CD4-positive, alpha-beta memory T cell (primary cell): ENCODE results near the gene NAA25. TPM values are rescaled to one million over a fixed set of nuclear protein-coding genes. Genes with fewer than 3 reads are reported as not detected.

Experiments
- CTCF ChIA-PET: fragments of 350-600 bp; sonication (Branson Sonifier 250); formaldehyde crosslinking; loops from one replicate; lab custom pipeline; 2021; ENCODE audit warnings: inconsistent platforms; ENCODE audit not compliant: partially characterized antibody; lab: Charles Lee
- POLR2A ChIA-PET: fragments of 350-600 bp; sonication (Branson Sonifier 250); formaldehyde crosslinking; loops from one replicate; lab custom pipeline; 2021; ENCODE audit not compliant: partially characterized antibody; lab: Charles Lee
- DNase-seq, 5 donors: peaks; one replicate each; pipeline versions ENCODE4 v3.0.0 to v3.0.0-alpha.2; 2020 to 2022; ENCODE audit warnings: mixed read lengths in 1 of 5
- H3K27ac ChIP-seq: one replicate; pipeline ENCODE4 v1.7.0; 2013; ENCODE audit warnings: low read depth, low read length
- H3K27me3 ChIP-seq: 2 replicates; pipeline ENCODE4 v1.7.0; 2013; ENCODE audit warnings: mild to moderate bottlenecking, low read length, moderate library complexity; ENCODE audit not compliant: insufficient read depth
- H3K36me3 ChIP-seq: 2 replicates; pipeline ENCODE4 v1.7.0; 2013; ENCODE audit warnings: mild to moderate bottlenecking, low read length, moderate library complexity; ENCODE audit not compliant: insufficient read depth
- H3K4me1 ChIP-seq: 2 replicates; pipeline ENCODE4 v1.7.0; 2013; ENCODE audit warnings: mild to moderate bottlenecking, low read length, moderate library complexity; ENCODE audit not compliant: insufficient read depth
- H3K4me3 ChIP-seq, 2 donors: one replicate each; pipeline ENCODE4 v1.7.0; 2013; ENCODE audit warnings: low read length in 2 of 2, mild to moderate bottlenecking in 1 of 2
- H3K9me3 ChIP-seq, 2 donors: one replicate each; pipeline ENCODE4 v1.7.0; 2013; ENCODE audit warnings: low read length in 2 of 2, control low read depth in 1 of 2; ENCODE audit not compliant: control insufficient read depth in 1 of 2
- H3K27ac Mint-ChIP-seq, 7 donors: one replicate each; pipeline ENCODE4 v1.8.0; 2020 to 2021; ENCODE audit warnings: mixed read lengths in 7 of 7, mild to moderate bottlenecking in 6 of 7, inconsistent platforms in 3 of 7, moderate library complexity in 3 of 7
- H3K27me3 Mint-ChIP-seq, 2 donors: one replicate each; pipeline ENCODE4 v1.8.0; 2020 to 2021; ENCODE audit warnings: mixed read lengths in 2 of 2
- H3K36me3 Mint-ChIP-seq, 2 donors: one replicate each; pipeline ENCODE4 v1.8.0; 2020 to 2021; ENCODE audit warnings: mixed read lengths in 2 of 2, inconsistent platforms in 1 of 2, mild to moderate bottlenecking in 1 of 2
- H3K4me1 Mint-ChIP-seq, 4 donors: one replicate each; pipeline ENCODE4 v1.8.0; 2020 to 2021; ENCODE audit warnings: mixed read lengths in 4 of 4, mild to moderate bottlenecking in 1 of 4
- H3K4me3 Mint-ChIP-seq, 8 donors: one replicate each; pipeline ENCODE4 v1.8.0; 2020 to 2021; ENCODE audit warnings: mixed read lengths in 8 of 8, mild to moderate bottlenecking in 7 of 8, moderate library complexity in 6 of 8, inconsistent platforms in 3 of 8
- H3K9me3 Mint-ChIP-seq, 8 donors: one replicate each; pipeline ENCODE4 v1.8.0; 2020 to 2021; ENCODE audit warnings: mixed read lengths in 8 of 8, mild to moderate bottlenecking in 5 of 8, inconsistent platforms in 3 of 8, moderate library complexity in 1 of 8
- intact Hi-C: fragments of 100-400 bp; cut with micrococcal nuclease; formaldehyde crosslinking; loops from one replicate; pipeline ENCODE4 v1.15.1; 2023
- polyA plus RNA-seq, 2 donors: library from polyadenylated mRNA; unstranded; fragments of 300-500 nt; fragmentation: Illumina TruSeq; gene quantifications; one replicate each; pipeline ENCODE4 v1.2.3, GENCODE V29; 2021
- total RNA-seq, 2 experiments: library from RNA; stranded (reverse); gene quantifications; one replicate each; pipeline ENCODE4 v1.2.3, GENCODE V29; 2021

Gene NAA25
- total and polyA plus RNA-seq, 4 experiments from 2014 or later = 8.5 to 35.3 (median 21.9) TPM

GRCh38 chr12:112097641-112098040 is 10.9 kb downstream of the NAA25 start:
- POLR2A ChIA-PET = interaction anchor here (1.4 to 2.0 kb wide), 2 partner anchors 11 to 28 kb away, joined by 6 to 9 read pairs; partner anchors contain the start of genes NAA25 and TRAFD1
- peaks cover 6% of the 10 kb centered on the region for H3K36me3 ChIP-seq
- H3K27me3 ChIP-seq = no peaks in the 10 kb centered on the region
- Mint-ChIP-seq H3K4me3 (no peak overlapping the region), H3K27ac (peak overlapping the region in 1 of 7 donors; percentile 51), H3K36me3 (peaks cover 26 to 45% of the 10 kb centered on the region in 2 donors), H3K4me1 (peaks cover 27 to 47% (median 32%) of the 10 kb centered on the region in 4 donors), H3K9me3 (no peaks in the 10 kb centered on the region), H3K27me3 (no peaks in the 10 kb centered on the region)
- no peak for DNase-seq
- peaks cover 14% of the 10 kb centered on the region for H3K4me1 ChIP-seq
- intact Hi-C loops = loop anchor here (5.0 kb wide), 1 partner anchor 35 kb away; no protein-coding TSS in a partner anchor
- no peak overlapping the region for H3K4me3 ChIP-seq
- CTCF ChIA-PET = interaction anchor here (0.7 to 1.6 kb wide), 4 partner anchors 8 to 194 kb away, joined by 3 read pairs; no protein-coding TSS in a partner anchor
- no peak overlapping the region for H3K27ac ChIP-seq
- H3K9me3 ChIP-seq = no peaks in the 10 kb centered on the region

- no peaks in the 10 kb centered on the region for H3K9me3 Mint-ChIP-seq
- no peaks in the 10 kb centered on the region for H3K27me3 Mint-ChIP-seq
- no peak overlapping the region for H3K27ac ChIP-seq
- H3K36me3 Mint-ChIP-seq = peaks cover 28 to 50% of the 10 kb centered on the region in 2 donors
- H3K27me3 ChIP-seq = no peaks in the 10 kb centered on the region
- H3K9me3 ChIP-seq = no peaks in the 10 kb centered on the region
- H3K4me1 Mint-ChIP-seq = peaks cover 27 to 41% (median 30%) of the 10 kb centered on the region in 4 donors
- no peak overlapping the region for H3K4me3 Mint-ChIP-seq
- peaks cover 7% of the 10 kb centered on the region for H3K36me3 ChIP-seq
- peak overlapping the region in 5 of 7 donors; percentile 36 to 77 (median 71) for H3K27ac Mint-ChIP-seq
- H3K4me3 ChIP-seq = no peak overlapping the region
- intact Hi-C loops = loop anchor here (5.0 kb wide), 1 partner anchor 36 kb away; no protein-coding TSS in a partner anchor
- ChIA-PET POLR2A (interaction anchor here (1.4 kb wide), 1 partner anchor 11 kb away, joined by 3 read pairs; no protein-coding TSS in a partner anchor), CTCF (interaction anchor here (1.6 kb wide), 1 partner anchor 9 kb away, joined by 3 read pairs; no protein-coding TSS in a partner anchor)
- H3K4me1 ChIP-seq = peaks cover 14% of the 10 kb centered on the region
- no peak for DNase-seq
Measured at GRCh38 chr12:112096667-112097066, 11.9 kb downstream of the NAA25 start.

- H3K27me3 Mint-ChIP-seq = no peaks in the 10 kb centered on the region
- H3K36me3 ChIP-seq = peaks cover 11% of the 10 kb centered on the region
- H3K27ac Mint-ChIP-seq = peak overlapping the region in 4 of 7 donors; percentile 13 to 74 (median 33)
- no peak for DNase-seq
- H3K9me3 ChIP-seq = no peaks in the 10 kb centered on the region
- no peaks in the 10 kb centered on the region for H3K9me3 Mint-ChIP-seq
- no peaks in the 10 kb centered on the region for H3K27me3 ChIP-seq
- peaks cover 26 to 39% (median 28%) of the 10 kb centered on the region in 4 donors for H3K4me1 Mint-ChIP-seq
- H3K4me3 ChIP-seq = no peak overlapping the region
- CTCF ChIA-PET = interaction anchor here (1.6 kb wide), 1 partner anchor 9 kb away, joined by 3 read pairs; no protein-coding TSS in a partner anchor
- intact Hi-C loops = loop anchor here (5.0 kb wide), 1 partner anchor 36 kb away; no protein-coding TSS in a partner anchor
- H3K36me3 Mint-ChIP-seq = peaks cover 30 to 54% of the 10 kb centered on the region in 2 donors
- peaks cover 14% of the 10 kb centered on the region for H3K4me1 ChIP-seq
- POLR2A ChIA-PET = interaction anchor here (1.4 kb wide), 1 partner anchor 11 kb away, joined by 3 read pairs; no protein-coding TSS in a partner anchor
- H3K4me3 Mint-ChIP-seq = no peak overlapping the region
- H3K27ac ChIP-seq = no peak overlapping the region
Measured at GRCh38 chr12:112096070-112096469, 12.5 kb downstream of the NAA25 start.

GRCh38 chr12:112091563-112091962 is 17.0 kb downstream of the NAA25 start:
- intact Hi-C loops = no loop called here
- H3K36me3 ChIP-seq = peaks cover 26% of the 10 kb centered on the region
- Mint-ChIP-seq H3K9me3 (no peaks in the 10 kb centered on the region), H3K36me3 (peaks cover 32 to 56% of the 10 kb centered on the region in 2 donors), H3K27me3 (no peaks in the 10 kb centered on the region), H3K4me3 (no peak overlapping the region), H3K4me1 (peaks cover 16 to 23% (median 19%) of the 10 kb centered on the region in 4 donors), H3K27ac (peak overlapping the region in 1 of 7 donors; percentile 22)
- H3K27ac ChIP-seq = no peak overlapping the region
- H3K9me3 ChIP-seq = no peaks in the 10 kb centered on the region
- ChIA-PET CTCF (no interaction called here), POLR2A (no interaction called here)
- peaks cover 9% of the 10 kb centered on the region for H3K4me1 ChIP-seq
- H3K4me3 ChIP-seq = no peak overlapping the region
- DNase-seq = no peak
- H3K27me3 ChIP-seq = no peaks in the 10 kb centered on the region

- CTCF ChIA-PET = no interaction called here
- no peaks in the 10 kb centered on the region for H3K9me3 Mint-ChIP-seq
- POLR2A ChIA-PET = interaction anchor here (1.2 kb wide), 1 partner anchor 14 kb away, joined by 3 read pairs; no protein-coding TSS in a partner anchor
- Histone ChIP-seq H3K27ac (no peak overlapping the region), H3K27me3 (no peaks in the 10 kb centered on the region), H3K4me3 (no peak overlapping the region), H3K9me3 (no peaks in the 10 kb centered on the region), H3K4me1 (no peaks in the 10 kb centered on the region), H3K36me3 (peaks cover 26% of the 10 kb centered on the region)
- peak overlapping the region in 3 of 7 donors; percentile 1 to 35 (median 7) for H3K27ac Mint-ChIP-seq
- H3K4me1 Mint-ChIP-seq = peaks cover 7 to 17% (median 10%) of the 10 kb centered on the region in 4 donors
- DNase-seq = no peak
- intact Hi-C loops = no loop called here
- H3K27me3 Mint-ChIP-seq = no peaks in the 10 kb centered on the region
- H3K36me3 Mint-ChIP-seq = peaks cover 37 to 57% of the 10 kb centered on the region in 2 donors
- no peak overlapping the region for H3K4me3 Mint-ChIP-seq
Measured at GRCh38 chr12:112087851-112088250, 20.7 kb downstream of the NAA25 start.

- Histone ChIP-seq H3K27ac (no peak overlapping the region), H3K27me3 (no peaks in the 10 kb centered on the region), H3K36me3 (peaks cover 26% of the 10 kb centered on the region), H3K4me1 (no peaks in the 10 kb centered on the region), H3K4me3 (no peak overlapping the region), H3K9me3 (no peaks in the 10 kb centered on the region)
- H3K27ac Mint-ChIP-seq = peak overlapping the region in 2 of 7 donors; percentile 49 to 62
- intact Hi-C loops = no loop called here
- no peaks in the 10 kb centered on the region for H3K27me3 Mint-ChIP-seq
- H3K4me3 Mint-ChIP-seq = no peak overlapping the region
- POLR2A ChIA-PET = interaction anchor here (1.2 kb wide), 1 partner anchor 14 kb away, joined by 3 read pairs; no protein-coding TSS in a partner anchor
- peaks cover 39 to 56% of the 10 kb centered on the region in 2 donors for H3K36me3 Mint-ChIP-seq
- CTCF ChIA-PET = no interaction called here
- DNase-seq = no peak
- H3K9me3 Mint-ChIP-seq = no peaks in the 10 kb centered on the region
- peaks cover 9 to 19% (median 10%) of the 10 kb centered on the region in 4 donors for H3K4me1 Mint-ChIP-seq
Measured at GRCh38 chr12:112087055-112087850, 21.3 kb downstream of the NAA25 start.

GRCh38 chr12:112066566-112066965 is 42.0 kb downstream of the NAA25 start:
- intact Hi-C loops = no loop called here
- Histone ChIP-seq H3K27me3 (no peaks in the 10 kb centered on the region), H3K4me1 (no peaks in the 10 kb centered on the region), H3K27ac (no peak overlapping the region), H3K36me3 (peaks cover 42% of the 10 kb centered on the region), H3K9me3 (no peaks in the 10 kb centered on the region), H3K4me3 (no peak overlapping the region)
- Mint-ChIP-seq H3K9me3 (no peaks in the 10 kb centered on the region), H3K36me3 (peaks cover 38 to 64% of the 10 kb centered on the region in 2 donors), H3K27me3 (no peaks in the 10 kb centered on the region), H3K27ac (peak overlapping the region in 3 of 7 donors; percentile 50 to 72 (median 52)), H3K4me1 (no peaks in the 10 kb centered on the region), H3K4me3 (no peak overlapping the region)
- no peak for DNase-seq
- ChIA-PET CTCF (interaction anchor here (1.1 kb wide), 1 partner anchor 9 kb away, joined by 3 read pairs; no protein-coding TSS in a partner anchor), POLR2A (no interaction called here)
